HepG2 (cell line): ENCODE data around the gene RASD1. TPM values are rescaled to one million over a fixed set of nuclear protein-coding genes. Genes with fewer than 3 reads are reported as not detected.

Experiments used
- AFF4 ChIP-seq: sonication (generic); formaldehyde crosslinking; IDR thresholded peaks from 2 replicates; pipeline ENCODE4 v1.4.0; 2020; ENCODE audit warnings: missing genetic modification reagents
- DZIP1 ChIP-seq: sonication (generic); formaldehyde crosslinking; IDR thresholded peaks from 2 replicates; pipeline ENCODE4 v1.5.0; 2020; ENCODE audit warnings: mild to moderate bottlenecking, missing genetic modification reagents
- MED8 ChIP-seq: sonication (generic); formaldehyde crosslinking; IDR thresholded peaks from 2 replicates; pipeline ENCODE4 v1.8.1; 2023; ENCODE audit warnings: mild to moderate bottlenecking, missing genetic modification reagents; ENCODE audit not compliant: insufficient replicate concordance
- MEF2D ChIP-seq: sonication (generic); formaldehyde crosslinking; IDR thresholded peaks from 2 replicates; pipeline ENCODE4 v1.5.1; 2020; ENCODE audit warnings: mild to moderate bottlenecking, missing genetic modification reagents
- MIER2 ChIP-seq: IDR thresholded peaks from 2 replicates; pipeline ENCODE4 v1.6.1; 2016; ENCODE audit warnings: missing biosample characterization, missing genetic modification reagents
- MTF1 ChIP-seq: sonication (generic); formaldehyde crosslinking; IDR thresholded peaks from 2 replicates; pipeline ENCODE4 v1.5.0; 2020; ENCODE audit warnings: missing genetic modification reagents
- NR2C2 ChIP-seq: sonication (generic); formaldehyde crosslinking; IDR thresholded peaks from 2 replicates; pipeline ENCODE4 v1.4.0; 2020; ENCODE audit warnings: missing genetic modification reagents, mild to moderate bottlenecking, moderate library complexity, borderline replicate concordance
- POGK ChIP-seq: sonication (generic); formaldehyde crosslinking; conservative IDR thresholded peaks from 2 replicates; pipeline ENCODE4 v1.8.0; 2022; ENCODE audit warnings: mild to moderate bottlenecking, moderate library complexity, missing genetic modification reagents
- RCOR2 ChIP-seq: IDR thresholded peaks from 2 replicates; pipeline ENCODE4 v1.6.1; 2016; ENCODE audit warnings: missing biosample characterization, missing genetic modification reagents
- SOX13 ChIP-seq, 3 experiments: fragments of 450-650 bp in 1 of 3; sonication (generic) in 1 of 3; formaldehyde crosslinking in 1 of 3; IDR thresholded peaks in 2 of 3; conservative IDR thresholded peaks in 1 of 3; 2 replicates each; pipeline versions ENCODE4 v1.5.0 to v1.6.1; 2016 to 2020; ENCODE audit warnings: antibody characterized with exemption in 1 of 3, mild to moderate bottlenecking in 1 of 3, missing compliant biosample characterization in 1 of 3, missing genetic modification reagents in 1 of 3, moderate library complexity in 1 of 3
- TFE3 ChIP-seq: IDR thresholded peaks from 2 replicates; pipeline ENCODE4 v1.6.1; 2016
- ZMYM2 ChIP-seq: sonication (generic); formaldehyde crosslinking; IDR thresholded peaks from 2 replicates; pipeline ENCODE4 v1.8.0; 2022; ENCODE audit warnings: mild to moderate bottlenecking, missing genetic modification reagents
- ZNF253 ChIP-seq: sonication (generic); formaldehyde crosslinking; IDR thresholded peaks from 2 replicates; pipeline ENCODE4 v1.8.0; 2022; ENCODE audit warnings: mild to moderate bottlenecking, missing genetic modification reagents, borderline replicate concordance
- ZNF766 ChIP-seq: sonication (generic); formaldehyde crosslinking; IDR thresholded peaks from 2 replicates; pipeline ENCODE4 v1.5.0; 2020; ENCODE audit warnings: missing genetic modification reagents, borderline replicate concordance
- ZNF788 ChIP-seq: sonication (generic); formaldehyde crosslinking; IDR thresholded peaks from 2 replicates; pipeline ENCODE4 v1.5.0; 2020; ENCODE audit warnings: mild to moderate bottlenecking, missing genetic modification reagents, borderline replicate concordance
- polyA plus RNA-seq, 8 experiments: library from polyadenylated mRNA; depleted of rRNA in 3 of 8; stranded (reverse) in 7 of 8; unstranded in 1 of 8; fragments of >200 nt; fragmentation: Illumina TruSeq in 4 of 8; extraction: Trizol in 4 of 8; gene quantifications; 2 replicates each; pipeline versions ENCODE4 v1.2.1 to v1.2.3, GENCODE V29; 2011 to 2016; ENCODE audit warnings: low read depth in 4 of 8, missing spikeins in 1 of 8, mixed read lengths in 1 of 8; ENCODE audit not compliant: insufficient read depth in 1 of 8
- total RNA-seq, 5 experiments: library from RNA; depleted of rRNA; stranded (reverse); fragments of >200 nt; fragmentation: Illumina TruSeq; extraction: Trizol; gene quantifications; 2 replicates each; pipeline ENCODE4 v1.2.3, GENCODE V29; 2016; ENCODE audit warnings: low read depth in 1 of 5

Gene RASD1
- total and polyA plus RNA-seq, 2 of the 13 experiments (the other 11 are each of a cell fraction or from before 2014, with no cell fraction given), result 1.6 to 4.2 TPM

GRCh38 chr17:17469358-17469757 is 26.8 kb downstream of the RASD1 start (continued):
- TF ChIP-seq DZIP1 (no peak), MTF1 (no peak), SOX13 (IDR thresholded peaks at IDR 0.05) (no peak), SOX13 (CRISPR knock-in tag; conservative IDR thresholded peaks at IDR 0.05 in 1 of 2, IDR thresholded peaks at IDR 0.05 in 1 of 2) (0 out of 4 replicates have a peak, but pooled peaks of 1 of the 2 experiments have one; percentile 19), TFE3 (CRISPR knock-in tag) (no peak), MED8 (CRISPR knock-in tag) (no peak), NR2C2 (CRISPR knock-in tag) (0 out of 2 replicates have a peak, but pooled peaks have one; percentile 37), MEF2D (CRISPR knock-in tag) (no peak), AFF4 (CRISPR knock-in tag) (no peak), RCOR2 (CRISPR knock-in tag) (no peak), ZNF766 (CRISPR knock-in tag) (peak; percentile 63; the same call in 1 of the 2 replicates), ZMYM2 (CRISPR knock-in tag) (0 out of 2 replicates have a peak, but pooled peaks have one; percentile 30), POGK (CRISPR knock-in tag) (peak; percentile 57; the same call in 1 of the 2 replicates), ZNF253 (CRISPR knock-in tag) (no peak), MIER2 (CRISPR knock-in tag) (no peak), ZNF788 (CRISPR knock-in tag) (no peak)
